DMS53 (cell line): ENCODE data around the gene LRRN2.

Experiments used
- DNase-seq: peaks from one replicate; lab custom pipeline; 2025; lab: John Stamatoyannopoulos, UW

LRRN2 gene

DNA sequence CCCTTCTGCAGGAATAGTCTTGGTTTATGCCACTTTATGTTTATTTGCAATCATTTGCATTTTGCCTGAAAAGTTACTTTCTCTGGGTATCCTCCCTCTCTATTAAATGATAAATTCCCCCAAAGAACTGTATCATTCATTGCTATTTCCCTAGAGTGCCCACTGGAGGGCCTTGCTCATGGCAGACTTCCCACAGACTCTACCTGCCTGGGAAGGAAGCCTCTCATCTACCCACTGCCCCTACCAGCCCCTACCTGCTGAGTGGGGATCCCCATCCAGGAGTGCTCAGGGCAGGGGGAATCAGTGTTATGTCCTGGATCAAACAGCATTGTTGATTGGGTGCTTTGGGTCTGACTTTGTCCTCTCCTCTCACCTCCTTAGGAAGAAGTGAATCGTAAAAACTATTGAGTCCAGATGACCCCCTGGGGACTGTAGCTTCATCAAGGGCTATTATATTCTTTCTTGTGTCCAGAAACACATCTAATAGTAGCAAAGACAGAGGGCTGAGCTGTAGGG lies 6.8 kb upstream of the LRRN2 start:
- peak; percentile 45 for DNase-seq

DNA sequence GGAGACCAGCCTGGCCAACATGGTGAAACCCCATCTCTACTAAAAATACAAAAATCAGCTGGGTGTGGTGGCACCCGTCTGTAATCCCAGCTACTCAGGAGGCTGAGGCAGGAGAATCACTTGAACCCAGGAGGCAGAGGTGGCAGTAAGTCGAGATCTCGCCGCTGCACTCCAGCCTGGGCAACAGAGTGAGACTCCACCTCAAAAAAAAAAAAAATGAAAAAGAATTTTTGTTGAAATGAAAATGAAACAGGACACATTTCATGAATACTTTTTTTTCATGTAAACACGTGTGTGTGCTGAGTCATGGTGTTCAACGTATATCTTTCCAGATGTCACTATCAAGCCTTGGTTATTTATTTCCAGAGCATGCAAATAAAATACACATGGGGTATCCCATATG lies 5.8 kb upstream of the LRRN2 start:
- peak; percentile 58 for DNase-seq

DNA sequence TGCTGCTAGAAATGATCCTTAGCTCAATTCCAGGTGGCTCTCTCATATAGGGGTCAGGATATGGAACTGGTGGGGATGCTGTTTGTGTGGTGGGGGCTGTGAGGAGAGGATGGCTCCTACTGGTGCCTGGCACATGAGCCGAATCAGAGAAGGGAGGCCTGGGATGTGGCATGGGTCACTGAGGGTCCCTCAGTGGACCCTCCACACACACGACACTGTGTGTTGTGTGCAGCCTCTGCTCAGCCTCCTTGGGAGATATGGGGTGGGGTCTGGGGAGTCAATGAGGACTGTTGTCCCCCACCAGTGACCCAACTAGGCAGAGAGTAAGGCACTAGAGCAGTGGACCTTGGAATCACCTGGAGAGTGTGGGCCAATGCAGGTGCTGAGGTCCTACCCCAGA lies 3.2 kb upstream of the LRRN2 start:
- DNase-seq, result no peak

DNA sequence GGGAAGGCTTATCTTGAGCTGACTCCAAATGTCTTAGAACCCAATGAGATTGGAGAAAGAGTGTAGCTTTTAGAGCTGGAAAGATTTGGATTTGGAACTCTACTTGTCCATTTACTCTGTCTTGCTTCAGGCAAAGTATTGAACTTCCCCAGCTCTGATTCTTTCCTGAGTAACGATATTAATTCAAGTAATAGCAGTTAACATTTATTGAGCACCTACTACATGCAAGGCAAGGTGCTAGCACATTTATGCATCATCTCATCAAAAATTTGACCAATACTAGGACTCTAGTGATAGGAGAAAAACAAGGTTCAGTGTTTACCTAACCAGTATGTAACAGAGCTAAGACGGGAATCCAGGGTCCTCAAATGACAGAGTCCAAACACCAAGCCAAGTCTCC lies 2.5 kb upstream of the LRRN2 start:
- no peak for DNase-seq

DNA sequence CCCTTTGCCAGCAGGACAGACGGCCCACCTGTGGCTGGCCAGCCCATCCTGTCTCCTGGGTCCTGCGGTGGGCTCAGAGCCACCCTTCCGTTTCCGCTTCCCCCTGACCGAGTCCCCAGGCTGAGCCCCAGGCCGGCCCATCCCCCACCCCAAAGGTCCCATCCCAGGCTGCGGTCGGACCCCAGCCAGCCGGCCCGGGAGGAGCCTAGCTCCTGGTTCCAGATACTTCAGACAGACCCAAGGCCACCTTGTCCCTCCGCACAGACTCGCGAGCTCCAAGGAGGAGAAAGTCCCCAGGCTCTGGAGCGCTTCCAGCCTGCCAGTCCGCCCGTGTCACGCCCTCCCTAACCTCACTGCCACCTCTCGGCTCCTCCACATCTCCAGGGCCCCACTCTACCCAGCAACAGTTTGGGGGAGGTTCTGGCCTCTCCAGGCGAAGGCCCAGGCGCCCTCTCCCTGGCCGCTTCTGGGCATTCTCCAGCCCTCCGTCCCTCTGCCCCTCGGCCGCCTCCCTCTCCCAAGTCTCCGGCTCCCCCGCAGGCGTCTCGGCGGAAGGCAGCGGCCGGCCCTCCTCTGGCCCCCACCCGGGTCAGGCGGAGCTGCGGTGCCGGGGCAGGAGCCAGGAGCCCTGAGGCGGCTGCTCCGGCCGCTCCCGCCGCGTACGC lies 835 bp downstream of the LRRN2 start:
- peak; percentile 73 for DNase-seq

- no peak for DNase-seq
Observed at GRCh38 chr1:204684206-204684570, 1.4 kb downstream of the LRRN2 start.

- no peak for DNase-seq
Observed at GRCh38 chr1:204683284-204684205, 2.0 kb downstream of the LRRN2 start.

- DNase-seq, result no peak
Observed at GRCh38 chr1:204680461-204680860, 5.1 kb downstream of the LRRN2 start.

GRCh38 chr1:204680051-204680450 lies 5.5 kb downstream of the LRRN2 start:
- DNase-seq, result no peak

DNA sequence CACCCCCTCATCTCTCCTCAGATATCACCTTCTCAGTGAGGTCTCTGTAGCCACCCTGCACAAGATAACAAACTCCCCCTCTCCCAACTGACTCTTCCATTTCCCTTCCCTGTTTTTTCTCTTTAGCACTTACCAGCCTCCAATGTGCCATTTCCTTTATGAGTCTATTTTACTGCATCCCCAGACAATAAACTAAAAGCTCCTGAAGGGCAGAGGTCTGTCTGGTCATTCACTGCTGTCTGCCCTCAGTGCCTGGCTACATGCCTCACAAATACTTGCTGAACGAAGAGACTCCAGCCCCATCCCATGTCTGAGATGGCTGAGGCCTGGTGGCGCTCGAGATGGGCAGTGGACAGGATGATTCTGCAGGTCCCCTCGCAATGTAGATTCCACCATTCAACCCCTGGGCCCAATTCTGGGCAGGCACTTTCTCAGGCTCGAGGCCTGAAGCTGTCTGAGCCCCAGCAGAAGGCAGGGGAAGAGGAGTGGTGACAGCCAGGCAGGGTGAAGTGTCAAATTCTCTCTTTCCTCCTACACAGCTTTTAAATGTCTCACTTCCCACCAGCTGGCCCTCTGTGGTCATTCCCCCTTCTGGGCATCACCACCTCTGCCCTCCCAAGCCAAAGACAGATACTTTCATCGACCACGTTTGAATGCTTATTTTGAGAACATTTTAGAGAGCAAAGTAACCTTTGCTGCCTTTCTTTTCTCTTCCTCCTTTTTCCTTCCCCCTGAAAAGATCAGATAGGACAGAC lies 6.6 kb downstream of the LRRN2 start:
- DNase-seq, result no peak

GRCh38 chr1:204677864-204678263 lies 7.7 kb downstream of the LRRN2 start:
- no peak for DNase-seq

DNA sequence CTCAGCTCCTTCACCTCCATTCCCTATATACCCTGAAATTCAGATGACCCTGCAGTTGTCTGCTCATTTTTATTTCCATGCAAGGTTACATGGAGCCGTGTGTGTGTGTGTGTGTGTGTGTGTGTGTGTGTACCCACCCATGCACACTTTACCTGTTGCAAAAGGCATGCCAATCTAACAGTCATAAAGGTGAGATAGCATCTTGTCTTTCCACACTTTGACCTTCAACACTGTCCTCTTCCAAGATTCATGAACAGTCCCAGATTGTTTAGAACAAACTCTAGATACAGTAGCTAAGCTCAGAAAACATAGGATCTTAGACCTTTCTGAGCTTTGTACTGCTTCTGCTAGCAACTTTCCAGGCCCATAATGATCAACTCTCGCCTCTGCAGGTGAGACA lies 9.5 kb downstream of the LRRN2 start:
- no peak for DNase-seq

DNA sequence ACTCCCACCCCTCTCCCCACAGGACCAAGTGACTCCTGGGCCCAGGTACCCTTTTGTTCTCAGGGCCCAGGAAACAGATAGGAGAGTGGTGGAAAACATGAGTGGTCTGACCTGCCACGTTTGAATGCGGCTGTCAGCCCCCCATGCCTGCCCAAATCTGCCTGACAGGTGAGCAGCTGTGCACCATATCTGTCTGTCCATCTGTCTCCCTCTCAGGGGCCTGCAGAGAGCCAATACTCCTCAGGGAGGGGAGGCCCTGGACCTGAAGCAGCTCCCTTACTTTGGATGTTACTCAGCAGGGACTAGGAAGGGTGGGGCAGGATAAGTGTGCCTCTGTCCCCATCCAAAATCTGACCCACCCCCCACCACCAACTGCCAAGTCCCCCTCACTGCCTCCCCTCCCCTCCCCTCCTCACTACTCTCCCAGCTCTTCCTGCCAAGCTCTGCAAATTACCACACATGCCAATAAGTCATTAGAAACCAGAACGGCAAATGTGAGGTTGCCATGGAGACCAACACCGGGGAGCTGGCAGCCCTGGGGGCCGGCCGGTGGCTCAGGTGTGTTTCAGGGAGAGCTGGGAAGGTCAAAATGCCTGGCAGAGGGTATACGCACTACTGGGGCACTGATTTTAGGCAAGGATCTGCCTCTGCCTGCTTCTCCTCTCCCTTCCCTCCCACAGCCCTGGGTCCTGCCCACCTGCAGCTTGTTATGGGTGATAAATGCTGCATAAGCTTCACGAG lies 11.5 kb downstream of the LRRN2 start:
- peak; percentile 51 for DNase-seq

GRCh38 chr1:204673209-204673608 lies 12.3 kb downstream of the LRRN2 start:
- DNase-seq, result no peak

DNA sequence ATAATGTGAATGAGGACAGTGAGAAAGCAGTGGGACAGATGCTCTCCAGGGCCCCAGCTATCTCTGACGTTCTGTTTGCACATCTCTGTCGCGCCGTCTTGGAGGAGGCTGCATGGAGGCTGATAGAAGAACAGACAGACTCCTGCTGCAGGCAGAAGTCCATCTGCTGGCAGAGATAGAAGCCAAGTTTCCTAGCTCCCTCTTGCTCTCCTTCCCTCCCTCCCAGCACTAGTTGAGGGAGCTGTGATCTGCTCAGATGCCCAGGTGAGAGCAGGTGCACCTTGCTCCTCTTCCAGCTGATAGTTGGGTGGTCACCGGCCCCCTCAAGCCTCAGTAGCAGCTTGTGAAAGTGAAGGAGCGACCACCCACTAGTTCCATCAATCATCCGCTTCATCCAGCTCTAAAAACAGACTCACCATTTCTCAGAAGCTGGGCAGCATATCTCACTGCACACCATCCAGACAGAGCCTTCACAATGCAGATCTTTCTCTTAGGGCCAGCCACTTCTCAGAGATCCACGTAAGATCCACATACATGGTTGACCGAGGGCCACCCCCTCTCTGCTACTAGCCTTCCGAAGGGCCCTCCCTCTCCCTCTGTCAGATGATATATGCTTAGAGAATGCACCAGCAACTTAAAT lies 12.9 kb downstream of the LRRN2 start:
- no peak for DNase-seq

DNA sequence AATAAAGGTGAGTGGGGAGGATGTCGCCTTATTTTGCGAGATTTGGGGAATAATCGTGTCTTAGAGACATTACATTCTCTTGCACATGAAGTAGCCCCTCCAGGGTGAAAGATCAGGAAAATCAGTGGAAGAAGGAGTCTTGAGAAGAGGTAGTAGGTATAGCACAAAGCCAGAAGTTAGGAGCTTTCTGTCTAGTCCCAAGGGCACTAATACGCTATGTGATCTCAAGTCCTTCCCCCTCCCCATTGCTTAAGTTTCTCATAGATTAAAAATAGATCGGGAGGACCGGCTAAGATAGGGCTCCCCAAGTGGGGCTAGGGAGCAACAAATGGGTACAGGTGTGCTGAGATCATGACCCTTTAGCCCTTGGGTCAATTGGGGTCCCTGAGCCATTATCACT lies 13.5 kb downstream of the LRRN2 start:
- no peak for DNase-seq

DNA sequence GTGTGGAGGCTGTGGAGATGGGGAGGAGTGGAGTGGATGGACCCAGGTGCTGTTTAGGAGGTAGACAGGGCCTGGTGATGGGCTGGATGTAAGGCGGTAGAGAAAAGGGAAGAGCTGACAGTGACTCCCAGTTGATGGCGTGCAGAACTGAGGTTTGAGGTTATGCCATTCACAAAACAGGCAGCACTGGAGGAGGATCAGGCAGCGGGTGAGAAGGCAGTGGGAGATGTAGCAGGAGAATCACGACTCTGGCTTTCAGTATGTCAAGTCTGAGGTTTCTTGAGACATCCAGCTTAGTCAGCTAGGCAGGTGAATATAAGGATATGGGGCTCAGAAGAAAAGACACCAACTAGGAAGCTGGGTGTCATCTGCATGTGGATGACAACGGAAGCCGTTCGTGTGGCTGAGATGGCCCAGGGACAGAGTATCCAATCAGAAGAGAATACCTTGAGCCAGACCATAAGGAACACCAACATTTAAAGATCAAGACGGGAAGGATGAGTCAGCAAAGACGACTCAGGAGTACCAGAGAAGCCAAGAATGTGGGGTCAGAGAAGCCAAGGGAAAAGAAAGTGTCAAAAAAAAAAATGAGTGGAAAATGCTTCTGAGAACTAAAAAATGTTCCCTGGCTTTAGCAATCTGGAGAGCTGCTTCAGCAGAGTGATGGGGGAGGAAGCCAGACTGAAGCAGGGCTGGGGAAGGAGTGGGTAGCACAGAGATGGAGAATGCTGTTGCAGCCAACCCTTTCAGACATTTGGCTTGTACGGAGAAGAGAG lies 15.2 kb downstream of the LRRN2 start:
- DNase-seq, result no peak

GRCh38 chr1:204669579-204669978 lies 16.0 kb downstream of the LRRN2 start:
- DNase-seq, result no peak

- no peak for DNase-seq
Observed at GRCh38 chr1:204664384-204664651, 21.2 kb downstream of the LRRN2 start.

DNA sequence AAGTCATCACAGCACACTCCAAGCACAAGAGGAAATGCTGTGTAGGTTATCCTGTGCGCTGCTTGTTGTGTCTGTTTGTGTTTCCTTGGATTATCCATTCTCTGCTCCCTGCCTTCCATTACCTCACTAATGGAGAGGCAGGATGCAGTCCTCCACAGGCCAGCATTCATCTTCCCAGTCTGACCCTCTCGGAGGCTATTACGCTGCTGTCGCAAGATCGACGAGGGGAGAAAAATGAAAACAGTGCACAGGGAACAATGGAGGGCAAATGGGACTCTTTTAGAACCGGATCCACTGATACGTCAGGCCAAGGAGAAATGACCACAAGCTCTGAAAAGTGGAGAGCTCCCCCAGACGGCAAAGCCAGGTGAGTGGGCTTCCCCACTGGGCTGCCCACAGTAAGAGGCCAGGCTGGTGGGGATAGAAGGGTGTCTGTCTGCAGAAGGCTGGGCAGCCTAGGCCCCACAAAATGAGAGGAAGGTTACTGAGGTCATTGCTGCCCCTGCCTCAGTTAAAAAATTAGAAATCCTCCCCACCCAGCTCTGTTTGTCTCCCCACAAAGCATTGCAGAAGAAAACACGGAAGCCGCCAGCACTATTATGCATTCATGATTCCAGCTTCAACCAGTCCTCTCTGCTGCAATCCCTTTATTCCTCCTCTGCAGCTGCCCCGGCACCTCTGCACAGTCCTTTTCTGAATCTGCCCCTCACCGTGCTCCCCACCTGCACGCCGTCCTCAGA lies 21.7 kb downstream of the LRRN2 start:
- no peak for DNase-seq
